SU-DHL-6 (cell line): ENCODE measurements around the gene ATF6B.

ENCODE experiments used
- H2AFZ ChIP-seq: fragments of 200-600 bp; sonication (generic); 2 replicates; pipeline ENCODE4 v1.6.1; 2014; ENCODE audit warnings: low read depth, mild to moderate bottlenecking, moderate library complexity, mixed read lengths, antibody characterized with exemption, low read length; ENCODE audit not compliant: severe bottlenecking
- H3F3A ChIP-seq: fragments of 200-600 bp; shearing (Covaris generic); 2 replicates; pipeline ENCODE4 v1.6.0; 2016; ENCODE audit warnings: antibody characterized with exemption, mild to moderate bottlenecking; ENCODE audit not compliant: insufficient read depth
- H3K27ac ChIP-seq: fragments of 200-600 bp; sonication (generic); 2 replicates; pipeline ENCODE4 v1.5.1; 2016; ENCODE audit warnings: low read depth, mild to moderate bottlenecking, low read length, moderate library complexity, mixed read lengths
- H3K27me3 ChIP-seq: fragments of 200-600 bp; sonication (generic), shearing (Covaris generic); 2 replicates; pipeline ENCODE4 v1.6.0; 2014; ENCODE audit warnings: mild to moderate bottlenecking, low read length
- H3K36me3 ChIP-seq: fragments of 200-600 bp; sonication (generic); 2 replicates; pipeline ENCODE4 v1.6.1; 2014; ENCODE audit warnings: mild to moderate bottlenecking, low read length, mixed read lengths
- H3K4me2 ChIP-seq: fragments of 300-600, 200-600 bp; shearing (Covaris generic), sonication (generic); 2 replicates; pipeline ENCODE4 v1.6.0; 2014; ENCODE audit warnings: low read length, low read depth, mild to moderate bottlenecking; ENCODE audit not compliant: poor library complexity, severe bottlenecking
- H3K4me3 ChIP-seq: fragments of 200-600 bp; sonication (generic); 2 replicates; pipeline ENCODE4 v1.5.1; 2014; ENCODE audit warnings: antibody characterized with exemption, low read length, mild to moderate bottlenecking, mixed read lengths; ENCODE audit not compliant: insufficient read depth, poor library complexity, severe bottlenecking
- H3K79me2 ChIP-seq: fragments of 200-600 bp; sonication (generic); 2 replicates; pipeline ENCODE4 v1.6.1; 2014; ENCODE audit warnings: mild to moderate bottlenecking, low read length, moderate library complexity; ENCODE audit not compliant: insufficient read depth
- H3K9ac ChIP-seq: fragments of 200-600 bp; sonication (generic); 2 replicates; pipeline ENCODE4 v1.7.0; 2014; ENCODE audit warnings: mild to moderate bottlenecking, low read length
- H3K9me2 ChIP-seq: fragments of 200-600 bp; sonication (generic); replicated peaks from 2 replicates; pipeline ENCODE4 v1.6.1; 2014; ENCODE audit warnings: low read length; ENCODE audit not compliant: insufficient read depth
- H3K9me3 ChIP-seq: fragments of 200-600 bp; sonication (generic); 2 replicates; pipeline ENCODE4 v1.6.1; 2014; ENCODE audit warnings: low read length, mixed read lengths; ENCODE audit not compliant: insufficient read depth
- H4K20me1 ChIP-seq: fragments of 200-600 bp; sonication (generic); 2 replicates; pipeline ENCODE4 v1.6.1; 2014; ENCODE audit warnings: low read depth, mild to moderate bottlenecking, antibody characterized with exemption, low read length, moderate library complexity, mixed read lengths
- CTCF ChIP-seq: fragments of 200-600 bp; sonication (generic); IDR thresholded peaks from one replicate; pipeline ENCODE4 v1.5.1; 2017; ENCODE audit warnings: antibody characterized with exemption, mild to moderate bottlenecking, low read length, moderate library complexity; ENCODE audit not compliant: insufficient read depth, poor library complexity, severe bottlenecking
- EZH2phosphoT487 ChIP-seq: fragments of 200-600 bp; sonication (generic), shearing (Covaris generic); conservative IDR thresholded peaks from 2 replicates; pipeline ENCODE4 v1.6.1; 2018; ENCODE audit warnings: mild to moderate bottlenecking, antibody characterized with exemption, low read length, moderate library complexity, mixed read lengths

The ATF6B gene

GRCh38 chr6:32148289-32149091 lies 20.4 kb upstream of the ATF6B start:
- Histone ChIP-seq H3F3A (peaks cover 5% of the 10 kb centered on the region; the same call in 1 of the 2 replicates), H3K4me3 (no peak overlapping the region), H3K9me2 (no peaks in the 10 kb centered on the region), H3K79me2 (no peaks in the 10 kb centered on the region), H3K36me3 (no peaks in the 10 kb centered on the region), H3K27ac (no peak overlapping the region), H3K4me2 (no peak overlapping the region), H4K20me1 (no peaks in the 10 kb centered on the region), H2AFZ (no peak overlapping the region), H3K27me3 (no peaks in the 10 kb centered on the region), H3K9me3 (no peaks in the 10 kb centered on the region), H3K9ac (no peak overlapping the region)
- TF ChIP-seq CTCF = no peak
- TF ChIP-seq EZH2phosphoT487 = no peak

- Histone ChIP-seq H3K9me2 (no peaks in the 10 kb centered on the region), H3K27ac (no peak overlapping the region), H4K20me1 (no peaks in the 10 kb centered on the region), H3K9ac (no peak overlapping the region), H3K4me2 (no peak overlapping the region), H3K9me3 (no peaks in the 10 kb centered on the region), H3F3A (no peaks in the 10 kb centered on the region), H3K79me2 (no peaks in the 10 kb centered on the region), H3K27me3 (no peaks in the 10 kb centered on the region), H3K4me3 (no peak overlapping the region), H2AFZ (no peak overlapping the region), H3K36me3 (no peaks in the 10 kb centered on the region)
- TF ChIP-seq EZH2phosphoT487 (no peak), CTCF (no peak)
Observed at GRCh38 chr6:32147401-32148132, 19.5 kb upstream of the ATF6B start.

- Histone ChIP-seq H3K27ac (no peak overlapping the region), H3K36me3 (no peaks in the 10 kb centered on the region), H3K9me2 (no peaks in the 10 kb centered on the region), H3K27me3 (no peaks in the 10 kb centered on the region), H2AFZ (no peak overlapping the region), H3K9me3 (no peaks in the 10 kb centered on the region), H3K4me3 (no peak overlapping the region), H3K9ac (no peak overlapping the region), H3K79me2 (no peaks in the 10 kb centered on the region), H3F3A (no peaks in the 10 kb centered on the region), H3K4me2 (no peak overlapping the region), H4K20me1 (no peaks in the 10 kb centered on the region)
- TF ChIP-seq EZH2phosphoT487 (no peak), CTCF (no peak)
Observed at GRCh38 chr6:32146687-32147086, 18.6 kb upstream of the ATF6B start.
